NCI-H2196 (cell line): Measurements from ENCODE around the gene ELP2.
"Not testable (repeated sequence)": the region's sequence is repeated elsewhere in the genome, so short reads cannot be mapped to it uniquely, and the experiment has no call there.

Experiments
- DNase-seq: peaks from one replicate; lab custom pipeline; 2025; ENCODE audit not compliant: unreplicated experiment; lab: John Stamatoyannopoulos, UW

The ELP2 gene

DNA sequence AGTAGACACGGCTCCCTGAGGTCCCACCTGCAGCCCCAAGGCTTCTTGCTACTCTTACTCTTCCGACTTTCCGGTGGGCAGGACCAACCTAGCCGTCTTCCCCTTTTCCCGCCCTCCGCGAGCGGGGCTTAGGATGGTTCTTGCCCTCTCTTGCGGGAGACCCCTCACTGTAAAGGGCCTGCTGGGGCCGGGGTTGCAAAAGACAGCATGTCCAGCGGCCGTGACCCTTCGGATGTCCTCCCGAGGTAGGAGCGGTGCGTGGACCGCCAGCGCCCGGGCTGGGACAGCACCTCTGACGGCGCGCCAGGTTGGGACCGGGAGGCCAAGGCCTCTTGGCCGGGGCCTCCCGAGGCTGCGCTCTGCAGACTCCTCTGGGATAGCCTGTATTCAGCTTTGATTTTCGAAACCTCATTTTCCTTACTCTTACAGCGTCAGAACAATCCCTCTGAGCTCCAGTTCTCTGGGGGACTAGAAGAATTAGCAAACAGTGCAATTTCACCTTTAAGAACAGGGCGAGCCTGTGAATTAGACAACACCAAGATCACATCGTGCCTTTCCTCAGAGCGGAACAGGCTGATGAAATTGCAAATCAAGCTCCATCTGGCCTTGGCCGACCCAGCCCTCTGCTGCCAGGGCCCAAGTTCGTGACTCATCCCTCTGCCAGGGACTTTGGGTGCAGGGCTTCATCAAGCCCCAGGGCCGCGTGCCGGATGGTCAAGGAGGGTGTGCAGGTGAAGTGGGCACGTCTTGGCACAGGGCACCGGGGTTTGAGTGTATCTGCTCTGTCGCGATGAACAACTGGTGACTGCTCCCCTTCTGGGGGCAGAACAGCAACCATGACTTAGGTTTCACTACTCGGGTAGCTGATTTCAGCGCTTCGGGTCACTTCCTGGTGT, 58.4 kb downstream of the ELP2 start:
- no peak for DNase-seq

GRCh38 chr18:36188916-36189315, 59.2 kb downstream of the ELP2 start:
- DNase-seq: no peak

DNA sequence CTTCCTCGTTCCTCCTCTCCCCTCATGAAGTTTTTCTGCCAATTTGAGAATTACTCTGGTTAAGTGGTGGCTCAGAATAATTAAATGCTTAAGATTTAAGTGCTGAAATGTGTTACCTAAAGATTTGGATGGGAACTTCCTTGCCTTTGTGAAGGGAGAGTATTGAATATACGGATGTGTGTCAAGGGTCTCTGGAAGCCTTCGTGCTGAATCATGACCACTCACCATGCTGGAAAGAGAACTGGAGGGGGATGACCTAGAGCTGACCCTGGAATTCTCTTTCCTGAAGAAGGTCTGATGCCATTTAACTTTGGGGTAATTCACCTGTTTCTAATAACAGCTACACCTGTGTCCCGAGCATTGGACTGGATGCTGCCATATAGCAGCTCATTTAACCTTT, 59.8 kb downstream of the ELP2 start:
- no peak for DNase-seq

DNA sequence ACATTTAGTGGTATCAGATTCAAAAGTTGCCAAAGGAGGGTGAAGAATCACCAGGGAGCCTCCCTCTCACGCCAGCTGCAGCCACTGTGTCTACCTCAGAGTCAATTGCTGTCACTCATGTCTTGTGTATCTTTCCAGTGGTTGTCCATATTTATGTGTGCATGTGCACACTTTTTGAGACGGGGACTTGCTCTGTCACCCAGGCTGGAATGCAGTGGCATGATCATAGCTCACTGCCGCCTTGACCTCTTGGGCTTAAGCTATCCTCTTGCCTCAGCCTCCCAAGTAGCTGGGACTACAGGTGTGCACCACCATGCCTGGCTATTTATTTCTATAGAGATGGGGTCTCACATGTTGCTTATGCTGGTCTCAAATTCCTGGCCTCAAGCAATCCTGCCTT, 61.6 kb downstream of the ELP2 start:
- no peak for DNase-seq

DNA sequence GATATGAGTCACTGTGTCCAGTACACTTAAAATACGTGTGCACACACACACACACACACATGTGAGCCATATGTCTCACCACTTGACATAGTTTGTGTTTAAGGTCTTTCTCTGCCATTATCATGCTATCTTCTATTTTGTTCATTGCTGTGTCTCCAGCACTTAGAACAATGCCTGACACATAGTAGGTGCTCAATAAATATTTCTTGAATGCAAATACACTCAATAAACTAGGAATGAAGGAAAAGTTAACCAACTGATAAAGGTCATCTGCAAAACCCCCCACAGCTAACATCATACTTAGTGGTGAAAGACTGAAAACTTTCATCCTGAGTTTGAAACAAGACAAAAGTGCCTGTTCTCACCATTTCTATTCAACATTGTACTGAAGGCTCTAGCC, 62.0 kb downstream of the ELP2 start:
- no peak for DNase-seq

- DNase-seq: no peak
Measured at GRCh38 chr18:36194600-36195315, 65.1 kb downstream of the ELP2 start.

DNA sequence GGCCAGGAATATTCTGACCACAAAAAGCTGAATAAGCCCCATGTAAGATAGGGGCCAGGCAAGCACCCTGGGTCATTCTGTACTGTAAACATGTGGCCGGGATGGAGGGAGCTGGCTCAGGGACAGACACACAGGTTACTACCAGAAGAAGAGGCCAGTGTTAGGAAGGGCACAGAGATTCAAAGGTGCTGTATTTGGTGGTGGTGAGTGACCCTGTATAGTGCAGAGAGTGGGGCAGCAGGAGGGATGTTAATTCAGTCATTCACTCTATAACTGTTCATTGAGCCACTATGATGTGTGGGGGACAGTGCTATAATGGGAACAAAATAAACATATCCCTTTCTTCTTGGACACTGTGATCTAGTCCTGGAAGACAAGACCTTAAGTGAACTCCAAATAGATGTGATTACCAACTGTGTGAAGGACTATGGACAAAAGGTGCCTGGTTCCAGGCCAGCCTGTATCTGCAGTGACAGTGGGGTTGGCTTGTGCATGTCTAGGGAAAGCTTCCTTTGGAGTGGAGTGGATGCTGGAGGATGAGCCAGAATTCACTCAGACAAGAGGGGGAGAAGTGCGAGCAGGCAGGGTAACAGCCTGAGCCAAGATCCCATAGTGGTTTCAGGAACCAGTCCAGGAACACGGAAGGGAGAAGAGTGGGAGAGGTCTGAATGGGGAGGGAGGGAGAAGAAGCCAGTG, 65.9 kb downstream of the ELP2 start:
- no peak for DNase-seq

GRCh38 chr18:36196238-36196995, 66.7 kb downstream of the ELP2 start:
- no peak for DNase-seq

DNA sequence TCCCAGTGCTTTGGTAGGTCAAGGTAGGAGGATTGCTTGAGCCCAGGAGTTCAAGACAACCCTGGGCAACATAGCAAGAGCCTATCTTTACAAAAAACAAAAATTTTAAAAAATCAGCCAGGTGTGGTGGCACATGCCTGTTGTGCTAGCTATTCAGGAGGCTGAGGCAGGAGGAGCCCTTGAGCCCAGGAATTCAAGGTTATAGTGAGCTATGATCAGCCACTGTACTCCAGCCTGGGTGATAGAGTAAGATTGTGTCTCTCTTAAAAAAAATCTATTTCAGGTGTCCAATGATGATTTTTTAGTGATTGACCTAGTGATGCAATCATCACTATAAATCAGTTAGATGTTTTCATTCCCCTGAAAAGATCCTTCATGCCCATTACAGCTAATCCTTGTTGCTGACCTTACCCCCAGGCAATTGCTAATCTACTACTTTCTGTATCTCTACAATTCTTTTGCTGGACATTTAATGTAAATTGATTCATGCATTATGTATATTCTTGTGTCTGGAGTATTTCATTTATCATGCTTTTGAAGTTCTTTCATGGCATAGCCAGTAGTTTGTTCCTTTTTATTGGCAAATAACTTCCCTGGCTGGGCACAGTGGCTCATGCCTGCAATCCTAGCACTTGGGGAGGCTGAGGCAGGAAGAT, 67.9 kb downstream of the ELP2 start:
- no peak for DNase-seq

DNA sequence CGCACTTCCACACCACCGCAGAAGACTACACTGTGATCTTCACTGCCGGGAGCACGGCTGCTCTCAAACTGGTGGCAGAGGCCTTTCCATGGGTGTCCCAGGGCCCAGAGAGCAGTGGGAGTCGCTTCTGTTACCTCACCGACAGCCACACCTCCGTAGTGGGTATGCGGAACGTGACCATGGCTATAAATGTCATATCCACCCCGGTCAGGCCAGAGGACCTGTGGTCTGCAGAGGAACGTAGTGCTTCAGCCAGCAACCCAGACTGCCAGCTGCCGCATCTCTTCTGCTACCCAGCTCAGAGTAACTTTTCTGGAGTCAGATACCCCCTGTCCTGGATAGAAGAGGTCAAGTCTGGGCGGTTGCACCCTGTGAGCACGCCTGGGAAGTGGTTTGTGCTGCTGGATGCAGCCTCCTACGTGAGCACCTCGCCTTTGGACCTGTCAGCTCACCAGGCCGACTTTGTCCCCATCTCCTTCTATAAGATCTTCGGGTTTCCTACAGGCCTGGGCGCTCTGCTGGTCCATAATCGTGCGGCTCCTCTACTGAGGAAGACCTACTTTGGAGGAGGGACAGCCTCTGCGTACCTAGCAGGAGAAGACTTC, 70.1 kb downstream of the ELP2 start:
- DNase-seq: no peak

DNA sequence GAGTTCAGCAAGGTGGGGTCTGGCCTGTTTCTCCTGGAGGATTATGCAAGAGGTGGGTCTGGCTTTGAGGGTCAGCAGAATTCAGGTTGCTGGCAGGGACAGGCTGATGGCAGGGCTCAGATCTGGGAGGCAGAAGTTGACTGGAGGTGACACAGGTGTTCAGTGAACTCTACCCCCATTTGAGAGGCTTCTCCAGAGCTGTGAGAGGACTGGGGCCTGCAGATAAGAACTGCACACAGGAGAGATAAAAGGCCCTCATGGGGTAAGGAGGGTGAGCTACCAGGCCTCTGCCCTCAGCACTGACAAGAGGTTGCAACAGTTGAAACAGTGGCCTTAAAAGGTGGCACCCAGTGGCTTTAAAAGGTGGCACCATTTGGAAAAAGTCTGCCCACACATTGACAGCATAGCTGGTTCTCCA, 70.7 kb downstream of the ELP2 start:
- no peak for DNase-seq

GRCh38 chr18:36201765-36202164, 72.1 kb downstream of the ELP2 start:
- DNase-seq: no peak

DNA sequence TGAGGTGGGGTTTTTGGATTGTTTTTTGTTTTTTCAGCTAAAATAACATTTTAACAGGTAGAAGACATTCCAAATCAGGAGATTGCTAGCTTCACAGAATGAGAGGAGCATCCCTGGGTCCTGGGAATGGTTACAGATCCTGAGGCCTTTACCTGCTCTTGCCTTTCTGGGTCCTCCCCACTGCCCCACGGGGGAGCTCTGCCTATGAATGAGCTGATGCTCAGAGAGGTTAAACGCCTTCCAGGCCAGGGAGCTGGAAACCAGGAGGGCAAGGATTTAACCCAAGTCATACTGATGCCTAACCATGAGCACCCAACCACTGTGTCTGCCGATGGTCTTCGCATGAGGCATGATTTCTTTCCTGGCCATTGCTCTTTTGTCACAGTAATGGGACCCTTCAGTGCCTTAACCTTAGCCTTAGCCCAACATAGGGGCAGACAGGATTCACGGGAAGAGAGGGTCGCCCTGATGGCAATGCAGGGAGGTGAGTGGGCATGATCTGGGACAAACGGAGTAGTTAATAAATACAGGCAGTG, 73.7 kb downstream of the ELP2 start:
- no peak for DNase-seq

- DNase-seq: no peak
Measured at GRCh38 chr18:36205166-36205565, 75.5 kb downstream of the ELP2 start.

- DNase-seq: no peak
Measured at GRCh38 chr18:36207303-36207702, 77.6 kb downstream of the ELP2 start.

DNA sequence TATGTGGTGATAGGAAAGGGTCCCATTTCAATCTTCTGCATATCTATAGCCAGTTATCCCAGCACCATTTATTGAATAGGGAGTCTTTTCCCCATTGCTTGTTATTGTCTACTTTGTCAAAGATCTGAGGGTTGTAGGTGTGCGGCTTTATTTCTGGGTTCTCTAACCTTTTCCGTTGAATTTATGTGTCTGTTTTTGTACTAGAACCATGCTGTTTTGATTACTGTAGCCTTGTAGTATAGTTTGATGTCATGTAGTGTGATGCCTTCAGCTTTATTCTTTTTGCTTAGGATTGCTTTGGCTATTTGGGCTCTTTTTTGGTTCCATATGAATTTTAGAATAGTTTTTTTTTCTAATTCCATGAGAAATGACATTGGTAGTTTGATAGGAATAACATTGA, 78.3 kb downstream of the ELP2 start:
- DNase-seq: not testable (repeated sequence)

DNA sequence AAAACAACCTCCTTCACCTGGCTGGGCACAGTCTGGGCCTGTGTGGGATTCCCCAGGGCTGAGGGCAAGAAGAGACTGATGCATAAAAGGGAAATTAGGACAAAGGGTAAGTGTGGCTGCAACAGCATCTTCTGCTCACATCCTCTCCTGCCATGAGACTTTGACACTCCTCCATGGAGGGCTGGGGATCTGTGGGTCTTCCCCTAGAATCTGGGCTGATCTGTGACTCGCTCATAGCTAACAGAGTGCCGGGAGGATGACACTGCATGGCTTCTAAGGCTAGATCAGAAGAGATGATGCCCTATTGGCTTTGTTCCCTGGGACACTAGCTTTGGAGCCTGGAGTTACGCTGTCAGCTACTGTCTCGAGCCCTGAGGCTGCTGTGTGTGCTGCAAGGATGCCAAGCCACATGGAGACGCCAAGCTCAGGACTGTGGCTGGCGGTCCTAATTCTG, 81.9 kb downstream of the ELP2 start:
- DNase-seq: no peak

DNA sequence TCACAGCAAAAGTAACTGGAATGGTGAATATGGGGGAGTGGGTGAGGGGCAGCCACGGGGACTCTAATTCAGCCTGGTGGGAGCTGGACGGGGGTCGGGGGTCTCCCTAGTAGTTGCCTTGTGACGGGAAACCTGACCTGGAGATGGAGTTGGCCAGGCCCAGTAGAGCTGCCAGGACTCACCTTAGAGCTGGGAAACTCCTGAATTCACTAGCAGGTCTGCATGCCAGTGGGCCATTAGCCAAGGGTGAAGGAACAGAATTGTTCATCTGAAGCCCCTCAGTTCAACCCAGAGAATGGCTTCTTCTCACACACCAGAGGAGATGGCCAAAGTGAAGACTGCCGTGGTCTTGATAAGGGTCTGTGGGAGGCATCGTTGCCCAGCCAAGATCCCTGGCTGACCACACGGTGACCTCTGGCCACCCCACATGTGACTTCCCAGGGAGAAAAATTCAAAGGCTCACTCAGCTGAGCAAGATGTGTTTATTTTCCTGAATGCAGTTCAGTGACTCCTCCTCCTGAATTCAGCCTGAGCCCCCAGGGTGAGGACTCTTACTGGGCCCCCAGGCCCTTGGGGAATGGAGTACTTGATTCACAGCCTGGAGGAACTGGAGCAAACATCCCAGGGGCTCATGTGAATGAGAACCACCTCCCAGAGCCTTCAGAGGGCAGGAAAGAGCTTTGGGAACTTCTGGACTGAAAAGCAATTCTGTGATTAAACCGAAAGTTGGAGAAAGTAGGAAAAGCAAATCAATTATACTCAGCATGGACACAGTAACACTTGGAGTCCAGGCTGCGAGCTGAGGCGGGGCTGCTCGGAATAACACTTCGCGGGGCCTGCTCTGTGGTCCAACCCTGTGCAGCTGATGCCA, 82.8 kb downstream of the ELP2 start:
- no peak for DNase-seq

DNA sequence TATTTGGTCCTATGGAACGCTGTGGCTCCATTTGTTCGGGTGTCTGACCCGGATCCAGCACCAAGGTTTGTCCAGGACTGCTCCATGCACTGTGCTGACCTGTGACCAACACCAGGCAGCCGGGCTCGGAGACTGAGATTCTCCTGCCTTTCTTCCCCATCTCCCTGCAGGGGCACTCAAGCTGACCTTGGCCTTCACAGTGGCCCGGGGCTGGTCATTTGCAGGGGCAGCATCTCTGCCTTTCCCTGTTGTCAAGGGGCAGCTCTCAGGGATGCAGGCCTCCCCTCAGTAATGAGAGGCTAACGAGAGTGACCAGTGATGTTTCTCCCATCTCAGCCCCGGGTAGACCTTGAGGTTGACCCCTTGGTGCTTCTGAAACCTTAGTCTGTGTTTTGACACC, 85.1 kb downstream of the ELP2 start:
- no peak for DNase-seq
